A673 (cell line): ENCODE results near the gene INPP5A.

Experiments used
- EZH2 ChIP-seq: fragments of 200-600 bp; sonication (generic); IDR thresholded peaks from 2 replicates; pipeline ENCODE4 v1.6.1; 2017; ENCODE audit warnings: borderline replicate concordance, low read depth, mild to moderate bottlenecking, mixed read lengths, antibody characterized with exemption, low read length; ENCODE audit not compliant: poor library complexity, severe bottlenecking
- TF ChIP-seq, protein P1 (sequence below): fragments of 300-800, 200-600 bp; sonication (generic); conservative IDR thresholded peaks from 2 replicates; pipeline ENCODE4 v1.5.1; 2017; ENCODE audit warnings: low read depth, mild to moderate bottlenecking, antibody characterized with exemption, low read length, moderate library complexity, mixed read lengths

DNA sequence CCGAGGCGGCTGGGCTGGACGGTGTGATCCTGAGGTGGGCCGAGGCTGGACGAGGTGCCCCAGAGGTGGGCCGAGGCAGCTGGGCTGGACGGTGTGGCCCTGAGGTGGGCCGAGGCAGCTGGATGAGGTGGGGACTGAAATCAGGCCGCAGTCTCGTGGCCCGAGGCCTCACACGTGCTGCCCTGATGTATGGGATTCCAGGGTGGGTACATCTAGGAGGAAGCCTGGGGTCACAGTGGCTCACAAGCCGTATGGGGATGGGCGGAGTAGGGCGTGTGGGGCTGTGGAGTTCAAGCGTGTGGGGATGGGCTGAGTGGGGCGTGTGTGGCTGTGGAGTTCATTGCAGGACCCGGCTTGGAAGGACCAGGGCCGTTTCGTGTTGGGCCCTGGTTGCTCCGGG is 260.8 kb downstream of the INPP5A start:
- TF ChIP-seq, protein P1, sequence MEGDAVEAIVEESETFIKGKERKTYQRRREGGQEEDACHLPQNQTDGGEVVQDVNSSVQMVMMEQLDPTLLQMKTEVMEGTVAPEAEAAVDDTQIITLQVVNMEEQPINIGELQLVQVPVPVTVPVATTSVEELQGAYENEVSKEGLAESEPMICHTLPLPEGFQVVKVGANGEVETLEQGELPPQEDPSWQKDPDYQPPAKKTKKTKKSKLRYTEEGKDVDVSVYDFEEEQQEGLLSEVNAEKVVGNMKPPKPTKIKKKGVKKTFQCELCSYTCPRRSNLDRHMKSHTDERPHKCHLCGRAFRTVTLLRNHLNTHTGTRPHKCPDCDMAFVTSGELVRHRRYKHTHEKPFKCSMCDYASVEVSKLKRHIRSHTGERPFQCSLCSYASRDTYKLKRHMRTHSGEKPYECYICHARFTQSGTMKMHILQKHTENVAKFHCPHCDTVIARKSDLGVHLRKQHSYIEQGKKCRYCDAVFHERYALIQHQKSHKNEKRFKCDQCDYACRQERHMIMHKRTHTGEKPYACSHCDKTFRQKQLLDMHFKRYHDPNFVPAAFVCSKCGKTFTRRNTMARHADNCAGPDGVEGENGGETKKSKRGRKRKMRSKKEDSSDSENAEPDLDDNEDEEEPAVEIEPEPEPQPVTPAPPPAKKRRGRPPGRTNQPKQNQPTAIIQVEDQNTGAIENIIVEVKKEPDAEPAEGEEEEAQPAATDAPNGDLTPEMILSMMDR = no peak
- TF ChIP-seq EZH2 = no peak
